RWPE1 (cell line): ENCODE data around the gene RBBP5.

Experiments
- CTCF ChIA-PET: fragments of 350-600 bp; sonication (Branson Sonifier 250); formaldehyde crosslinking; extraction: SDS; loops from one replicate; lab custom pipeline; 2021; lab: Yijun Ruan, JAX
- POLR2A ChIA-PET: fragments of 400-600 bp; formaldehyde crosslinking; extraction: SDS; loops from one replicate; lab custom pipeline; 2020; ENCODE audit warnings: antibody characterized with exemption; ENCODE audit not compliant: low non-redundant PET; lab: Yijun Ruan, JAX
- DNase-seq: peaks from one replicate; pipeline ENCODE4 v3.0.0; 2012; ENCODE audit warnings: low spot score
- H3K27ac ChIP-seq: fragments of 450-650 bp; 2 replicates; pipeline ENCODE4 v1.5.1; 2017
- CTCF ChIP-seq: fragments of 450-650 bp; conservative IDR thresholded peaks from 2 replicates; pipeline ENCODE4 v1.5.1; 2017; ENCODE audit warnings: low read depth, mild to moderate bottlenecking

Gene RBBP5

GRCh38 chr1:205137901-205138300 lies 16.1 kb upstream of the RBBP5 start:
- ChIA-PET CTCF (no interaction called here), POLR2A (no interaction called here)
- TF ChIP-seq CTCF, result no peak
- no peak for DNase-seq
- H3K27ac ChIP-seq, result no peak overlapping the region

- DNase-seq, result no peak
- CTCF ChIA-PET, result no interaction called here
- TF ChIP-seq CTCF, result no peak
- POLR2A ChIA-PET, result no interaction called here
- no peak overlapping the region for H3K27ac ChIP-seq
Observed at GRCh38 chr1:205133287-205133686, 11.5 kb upstream of the RBBP5 start.

- DNase-seq, result no peak
- TF ChIP-seq CTCF, result no peak
- POLR2A ChIA-PET, result no interaction called here
- no peak overlapping the region for H3K27ac ChIP-seq
- CTCF ChIA-PET, result interaction anchor here (0.7 to 2.1 kb wide), 4 partner anchors 12 to 140 kb away, joined by 3 to 6 read pairs (median 4); no protein-coding TSS in a partner anchor
Observed at GRCh38 chr1:205129447-205130029, 7.8 kb upstream of the RBBP5 start.

DNA sequence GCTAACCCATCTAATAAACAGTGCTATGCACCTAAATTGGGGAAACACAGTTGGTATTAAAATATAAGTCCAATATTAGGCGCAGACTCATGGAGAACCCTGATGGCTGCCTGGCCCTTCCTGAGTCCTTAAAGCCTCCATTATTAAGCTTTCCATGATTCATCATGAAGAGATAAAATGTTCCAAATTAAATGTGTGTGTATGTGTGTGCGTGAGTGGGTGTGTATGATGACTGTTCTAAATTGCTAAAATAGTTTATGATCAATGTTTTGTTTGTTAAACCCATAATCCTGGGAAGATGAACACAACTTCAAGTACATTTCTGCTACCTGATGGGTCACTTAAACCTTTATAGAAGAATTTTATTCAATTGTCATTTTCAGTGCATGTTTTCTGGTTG lies 6.3 kb upstream of the RBBP5 start:
- ChIA-PET CTCF (interaction anchor here (0.5 to 0.6 kb wide), 4 partner anchors 12 to 359 kb away, joined by 3 read pairs; partner anchors contain the start of gene TMCC2), POLR2A (no interaction called here)
- no peak overlapping the region for H3K27ac ChIP-seq
- no peak for DNase-seq
- no peak for TF ChIP-seq CTCF

DNA sequence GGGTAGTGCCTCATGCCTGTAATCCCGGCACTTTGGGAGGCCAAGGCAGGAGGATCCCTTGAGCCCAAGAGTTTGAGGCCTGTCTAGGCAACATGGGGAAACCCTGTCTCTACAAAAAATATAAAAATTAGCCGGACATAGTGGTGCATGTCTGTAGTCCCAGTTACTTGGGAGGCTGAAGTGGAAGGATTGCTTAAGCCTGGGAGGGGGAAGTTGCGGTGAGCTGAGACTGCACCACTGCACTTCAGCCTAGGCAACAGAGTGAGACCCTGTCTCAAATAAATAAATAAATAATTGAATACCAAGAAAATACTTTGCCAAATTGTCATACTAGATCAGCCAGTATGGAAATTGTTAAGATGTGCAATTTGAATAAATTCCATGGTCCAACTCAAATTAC lies 5.9 kb upstream of the RBBP5 start:
- CTCF ChIA-PET, result interaction anchor here (0.5 to 0.6 kb wide), 2 partner anchors 12 to 100 kb away, joined by 3 read pairs; partner anchors contain the start of gene TMCC2
- no peak overlapping the region for H3K27ac ChIP-seq
- TF ChIP-seq CTCF, result no peak

GRCh38 chr1:205124726-205125125 lies 2.9 kb upstream of the RBBP5 start:
- POLR2A ChIA-PET, result no interaction called here
- CTCF ChIA-PET, result interaction anchor here (0.6 to 1.8 kb wide), 3 partner anchors 17 to 445 kb away, joined by 3 to 6 read pairs (median 5); no protein-coding TSS in a partner anchor
- H3K27ac ChIP-seq, result no peak overlapping the region
- no peak for DNase-seq
- TF ChIP-seq CTCF, result no peak

More for the DNA sequence above, 5.9 kb upstream of the RBBP5 start:
- POLR2A ChIA-PET, result no interaction called here
- DNase-seq, result no peak
